Parathyroid adenoma (tissue), 2 donors: ENCODE results near the gene PRPF6.

Experiments used
- H2AFZ ChIP-seq: fragments of 300-600 bp; sonication (generic); one replicate; pipeline ENCODE4 v1.7.0; 2017; ENCODE audit warnings: antibody characterized with exemption, mild to moderate bottlenecking
- H3K27ac ChIP-seq: fragments of 300-600 bp; sonication (generic); one replicate; pipeline ENCODE4 v1.7.0; 2017
- H3K27me3 ChIP-seq: fragments of 300-600 bp; sonication (generic); one replicate; pipeline ENCODE4 v1.7.0; 2017; ENCODE audit warnings: low read length; ENCODE audit not compliant: control insufficient read depth, insufficient read depth
- H3K36me3 ChIP-seq: fragments of 300-600 bp; sonication (generic); one replicate; pipeline ENCODE4 v1.7.0; 2017; ENCODE audit warnings: low read length; ENCODE audit not compliant: control insufficient read depth, insufficient read depth
- H3K4me1 ChIP-seq: fragments of 300-600 bp; sonication (generic); one replicate; pipeline ENCODE4 v1.7.0; 2017; ENCODE audit warnings: control low read depth
- H3K4me2 ChIP-seq: fragments of 300-600 bp; sonication (generic); one replicate; pipeline ENCODE4 v1.7.0; 2017; ENCODE audit warnings: low read length
- H3K4me3 ChIP-seq: fragments of 300-600 bp; sonication (generic); one replicate; pipeline ENCODE4 v1.7.0; 2017; ENCODE audit warnings: low read depth, low read length
- H3K79me2 ChIP-seq: fragments of 300-600 bp; sonication (generic); one replicate; pipeline ENCODE4 v1.7.0; 2017; ENCODE audit warnings: control low read depth
- H3K9ac ChIP-seq: fragments of 300-600 bp; sonication (generic); one replicate; pipeline ENCODE4 v1.7.0; 2017; ENCODE audit warnings: mild to moderate bottlenecking
- H3K9me3 ChIP-seq: fragments of 300-600 bp; sonication (generic); one replicate; pipeline ENCODE4 v1.7.0; 2017; ENCODE audit warnings: low read length; ENCODE audit not compliant: control insufficient read depth
- TF ChIP-seq, protein P1 (sequence below): fragments of 300-600 bp; sonication (generic); IDR thresholded peaks from one replicate; pipeline ENCODE4 v1.7.0; 2017; ENCODE audit warnings: antibody characterized with exemption, mild to moderate bottlenecking
- donor health status: primary hyperparathyroidism.

The PRPF6 gene

DNA sequence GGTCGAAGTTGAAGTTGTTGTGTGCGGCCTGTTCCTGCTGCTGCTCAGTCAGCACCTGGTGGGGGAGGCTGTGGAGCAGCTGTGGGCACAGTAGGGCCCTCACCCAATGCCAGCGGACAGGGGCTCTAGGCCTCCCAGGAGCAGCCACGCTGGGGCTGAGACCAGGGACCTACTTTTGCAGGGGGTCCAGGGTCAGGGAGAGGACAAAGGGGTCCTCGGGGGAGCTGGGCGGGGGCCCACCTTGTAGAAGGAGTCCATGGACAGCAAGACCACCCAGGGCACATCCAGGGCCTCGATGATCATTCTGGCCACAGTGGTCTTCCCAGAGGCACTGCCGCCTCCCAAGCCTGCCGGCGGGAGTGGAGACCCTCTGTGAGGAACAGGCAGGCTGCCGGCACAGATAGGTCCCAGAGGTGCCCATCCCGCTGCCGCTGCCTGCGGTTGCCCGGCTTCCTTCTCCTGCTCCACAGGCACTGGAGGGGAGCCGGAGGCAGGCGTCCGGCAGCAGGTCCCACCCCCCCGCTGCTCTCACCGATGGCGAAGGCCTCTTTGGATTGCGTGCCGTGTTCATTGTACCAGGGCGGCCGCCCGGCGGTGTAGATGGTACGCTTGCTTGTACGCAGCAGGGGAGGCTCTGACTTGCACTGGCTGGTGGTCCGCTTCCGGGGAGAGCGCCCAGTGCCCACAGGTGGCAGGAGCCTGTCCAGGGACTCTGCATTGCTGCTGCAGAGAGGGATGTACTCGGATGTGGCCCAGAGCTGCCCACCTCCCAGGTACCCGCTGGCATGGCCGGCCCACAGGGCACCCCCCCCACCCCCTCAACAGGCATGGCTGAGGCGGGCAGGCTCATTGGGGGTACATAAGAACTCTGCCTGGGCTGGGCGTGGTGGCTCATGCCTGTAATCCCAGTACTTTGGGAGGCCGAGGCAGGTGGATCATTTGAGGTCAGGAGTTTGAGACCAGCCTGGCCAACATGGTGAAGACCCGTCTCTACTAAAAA is 34.7 kb upstream of the PRPF6 start:
- Histone ChIP-seq H3K4me2 (no peak overlapping the region), H3K9ac (no peak overlapping the region), H3K27ac (no peak overlapping the region), H3K4me1 (peaks cover 24% of the 10 kb centered on the region), H3K79me2 (peaks cover 33% of the 10 kb centered on the region), H2AFZ (no peak overlapping the region), H3K4me3 (no peak overlapping the region), H3K27me3 (no peaks in the 10 kb centered on the region), H3K9me3 (no peaks in the 10 kb centered on the region), H3K36me3 (no peaks in the 10 kb centered on the region)
- TF ChIP-seq, protein P1, sequence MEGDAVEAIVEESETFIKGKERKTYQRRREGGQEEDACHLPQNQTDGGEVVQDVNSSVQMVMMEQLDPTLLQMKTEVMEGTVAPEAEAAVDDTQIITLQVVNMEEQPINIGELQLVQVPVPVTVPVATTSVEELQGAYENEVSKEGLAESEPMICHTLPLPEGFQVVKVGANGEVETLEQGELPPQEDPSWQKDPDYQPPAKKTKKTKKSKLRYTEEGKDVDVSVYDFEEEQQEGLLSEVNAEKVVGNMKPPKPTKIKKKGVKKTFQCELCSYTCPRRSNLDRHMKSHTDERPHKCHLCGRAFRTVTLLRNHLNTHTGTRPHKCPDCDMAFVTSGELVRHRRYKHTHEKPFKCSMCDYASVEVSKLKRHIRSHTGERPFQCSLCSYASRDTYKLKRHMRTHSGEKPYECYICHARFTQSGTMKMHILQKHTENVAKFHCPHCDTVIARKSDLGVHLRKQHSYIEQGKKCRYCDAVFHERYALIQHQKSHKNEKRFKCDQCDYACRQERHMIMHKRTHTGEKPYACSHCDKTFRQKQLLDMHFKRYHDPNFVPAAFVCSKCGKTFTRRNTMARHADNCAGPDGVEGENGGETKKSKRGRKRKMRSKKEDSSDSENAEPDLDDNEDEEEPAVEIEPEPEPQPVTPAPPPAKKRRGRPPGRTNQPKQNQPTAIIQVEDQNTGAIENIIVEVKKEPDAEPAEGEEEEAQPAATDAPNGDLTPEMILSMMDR: no peak

DNA sequence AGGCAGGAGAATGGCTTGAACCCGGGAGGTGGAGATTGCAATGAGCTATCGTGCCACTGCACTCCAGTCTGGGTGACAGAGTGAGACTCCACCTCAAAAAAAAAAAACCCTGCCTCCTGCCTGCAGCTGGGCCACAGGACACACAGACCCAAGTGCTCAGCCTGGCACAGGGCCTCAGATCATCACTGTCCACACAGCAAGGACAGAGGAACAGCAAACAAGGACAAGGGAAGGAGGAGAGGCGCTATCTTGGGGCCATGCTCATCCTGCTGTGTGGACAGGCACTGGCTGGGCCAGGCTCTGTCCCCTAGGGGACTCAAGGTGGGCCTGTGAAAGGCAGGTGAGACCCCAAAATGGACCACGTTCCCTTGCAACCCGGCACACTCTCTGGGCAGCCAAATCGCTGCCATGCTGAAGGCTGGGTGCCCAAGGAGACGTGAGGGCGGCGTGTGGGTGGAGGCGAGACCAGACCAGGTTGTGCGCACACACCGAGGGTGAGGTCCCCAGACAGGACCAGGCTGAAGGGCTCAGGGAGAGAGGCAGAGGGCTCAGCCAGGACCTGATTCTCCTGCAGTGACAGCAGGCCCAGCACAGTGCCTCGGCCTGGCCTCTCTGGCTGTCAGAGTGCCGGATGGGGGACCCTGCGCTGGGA is 33.8 kb upstream of the PRPF6 start:
- Histone ChIP-seq H3K27me3 (no peaks in the 10 kb centered on the region), H3K27ac (no peak overlapping the region), H3K4me2 (no peak overlapping the region), H3K36me3 (no peaks in the 10 kb centered on the region), H3K79me2 (peaks cover 36% of the 10 kb centered on the region), H3K4me3 (no peak overlapping the region), H3K9ac (no peak overlapping the region), H3K9me3 (no peaks in the 10 kb centered on the region), H2AFZ (no peak overlapping the region), H3K4me1 (peaks cover 33% of the 10 kb centered on the region)
- TF ChIP-seq, protein P1: no peak

DNA sequence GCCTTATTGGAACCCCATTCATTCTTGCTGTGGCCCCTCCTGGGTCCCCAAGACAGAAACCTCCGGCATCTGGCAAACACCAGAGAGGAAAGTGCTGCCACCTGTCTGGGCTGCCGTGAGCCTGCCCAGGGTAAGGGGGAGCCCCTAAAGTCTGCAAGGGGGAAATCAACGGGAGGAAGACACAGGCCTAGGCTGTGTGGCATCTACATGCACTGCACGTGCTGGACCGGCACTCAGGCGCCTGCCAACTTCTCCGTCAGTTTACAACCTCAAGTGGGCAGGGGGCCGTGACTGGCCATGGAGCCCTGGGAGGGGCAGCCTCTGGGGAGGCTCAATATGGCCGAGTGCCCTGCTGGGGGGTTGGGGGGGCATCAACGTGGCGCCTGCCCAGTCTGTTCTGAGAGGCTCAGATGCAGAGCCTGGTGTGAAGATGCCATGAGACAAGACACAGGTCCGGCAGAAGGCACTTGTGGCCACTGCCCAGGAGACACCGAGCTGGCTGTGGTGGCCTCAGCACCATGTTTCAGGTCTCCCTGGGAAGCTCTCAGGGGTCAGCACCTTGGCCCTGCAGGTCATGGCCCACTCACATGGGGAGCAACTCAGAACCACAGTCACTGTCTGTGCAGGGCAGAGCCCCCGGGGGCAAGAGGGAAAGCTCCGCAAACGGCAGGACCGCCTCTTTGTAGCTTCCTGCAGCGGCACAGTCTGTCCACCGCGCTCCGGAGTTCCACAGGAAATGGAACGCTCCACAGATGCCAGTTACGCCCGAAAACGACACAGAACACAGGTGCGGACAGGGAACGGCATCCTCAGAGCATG is 33.1 kb upstream of the PRPF6 start:
- TF ChIP-seq, protein P1: no peak
- Histone ChIP-seq H3K9ac (no peak overlapping the region), H3K27ac (no peak overlapping the region), H3K79me2 (peaks cover 44% of the 10 kb centered on the region), H3K4me2 (no peak overlapping the region), H3K4me3 (no peak overlapping the region), H3K27me3 (no peaks in the 10 kb centered on the region), H3K4me1 (peaks cover 38% of the 10 kb centered on the region), H3K36me3 (no peaks in the 10 kb centered on the region), H2AFZ (no peak overlapping the region), H3K9me3 (no peaks in the 10 kb centered on the region)

DNA sequence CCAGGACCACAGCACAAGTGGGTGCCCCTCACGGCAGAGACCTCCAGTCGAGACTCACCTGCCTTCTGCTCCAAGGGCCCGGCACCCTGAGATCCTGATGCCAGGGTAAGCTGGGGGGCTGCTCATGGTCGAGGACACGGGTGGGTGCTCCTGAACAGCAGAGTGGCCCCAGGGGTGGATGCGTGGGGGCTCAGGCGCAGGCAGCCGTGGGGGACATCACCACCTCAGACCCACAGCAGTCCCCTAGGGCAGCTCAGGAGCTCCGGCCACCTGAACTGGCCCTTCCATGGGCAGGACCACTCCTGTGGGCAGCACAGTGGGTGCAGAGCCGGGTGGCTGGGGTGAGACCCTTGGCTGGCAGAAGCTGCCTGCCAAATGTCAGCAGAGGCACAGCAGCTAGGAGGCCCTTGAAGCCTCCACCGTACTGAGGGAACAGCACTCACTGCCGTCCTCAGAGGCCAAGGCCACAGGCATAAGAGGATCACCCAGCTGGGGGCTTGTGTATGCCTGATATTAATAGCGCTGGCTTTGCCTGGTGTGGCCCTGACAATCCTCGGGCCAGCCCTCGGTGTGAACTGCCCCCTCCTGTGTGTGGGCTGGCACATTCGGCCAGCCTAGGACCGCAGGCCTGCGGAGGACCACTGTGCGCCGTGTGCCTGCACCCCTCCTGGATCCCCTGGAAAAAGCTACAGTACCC is 30.1 kb upstream of the PRPF6 start:
- Histone ChIP-seq H3K4me1 (peaks cover 42% of the 10 kb centered on the region), H3K4me3 (no peak overlapping the region), H3K27ac (peak overlapping the region; percentile 93), H3K27me3 (no peaks in the 10 kb centered on the region), H3K9ac (no peak overlapping the region), H3K9me3 (no peaks in the 10 kb centered on the region), H3K4me2 (no peak overlapping the region), H3K79me2 (peaks cover 68% of the 10 kb centered on the region), H3K36me3 (no peaks in the 10 kb centered on the region), H2AFZ (no peak overlapping the region)
- TF ChIP-seq, protein P1: no peak
